K562 (cell line): ENCODE data around the gene PIGN.

Source experiments
- CHD2 ChIP-seq: IDR thresholded peaks from 2 replicates; pipeline ENCODE4 v1.6.1; 2011; ENCODE audit warnings: low read depth, low read length
- E2F5 ChIP-seq: sonication (generic); formaldehyde crosslinking; IDR thresholded peaks from 2 replicates; pipeline ENCODE4 v1.8.0; 2022; ENCODE audit warnings: mild to moderate bottlenecking, missing genetic modification reagents
- JUND ChIP-seq, 2 experiments: IDR thresholded peaks; 2 replicates in 1 of 2; 3 replicates in 1 of 2; pipeline ENCODE4 v1.6.1; 2011; ENCODE audit warnings: borderline replicate concordance in 2 of 2, low read depth in 2 of 2, low read length in 2 of 2, improper control_type of control experiment in 1 of 2, missing biosample characterization in 1 of 2, missing genetic modification characterization in 1 of 2, missing genetic modification reagents in 1 of 2
- ZBTB26 ChIP-seq: fragments of 450-650 bp; formaldehyde crosslinking; IDR thresholded peaks from 2 replicates; pipeline ENCODE4 v1.4.0; 2022; ENCODE audit warnings: missing genetic modification characterization

GRCh38 chr18:62138461-62139235 is 48.2 kb downstream of the PIGN start:
- TF ChIP-seq CHD2 (no peak), E2F5 (CRISPR knock-in tag) (no peak), ZBTB26 (CRISPR knock-in tag) (no peak), JUND (IDR thresholded peaks at IDR 0.05; ENCODE audit: borderline replicate concordance, low read depth, low read length) (no peak), JUND (tag; IDR thresholded peaks at IDR 0.05; ENCODE audit: borderline replicate concordance, low read depth, low read length) (no peak)
